GM23338 (cell line): ENCODE measurements around the gene RABGAP1L. TPM values are rescaled to one million over a fixed set of nuclear protein-coding genes. Genes with fewer than 3 reads are reported as not detected.

Experiments
- ATAC-seq: fragments of 200-7000 bp; cut with Tn5 transposase; 3 replicates; pipeline ENCODE4 v1.9.1; 2020
- DNase-seq: peaks from one replicate; pipeline ENCODE4 v3.0.0-alpha.2; 2015; ENCODE audit warnings: low spot score
- H2AFZ ChIP-seq: fragments of 200-600 bp; sonication (generic); 2 replicates; pipeline ENCODE4 v1.8.0; 2016; ENCODE audit warnings: antibody characterized with exemption, mild to moderate bottlenecking, moderate library complexity
- H3F3A ChIP-seq: fragments of 200-600 bp; sonication (generic); replicated peaks from 2 replicates; pipeline ENCODE4 v1.8.0; 2017; ENCODE audit warnings: antibody characterized with exemption, mixed run types, low read depth
- H3K27ac ChIP-seq: fragments of 200-600 bp; sonication (generic); 2 replicates; pipeline ENCODE4 v1.6.1; 2016; ENCODE audit warnings: low read depth
- H3K27me3 ChIP-seq: fragments of 200-600 bp; sonication (generic); 2 replicates; pipeline ENCODE4 v1.8.0; 2016; ENCODE audit warnings: mild to moderate bottlenecking, mixed run types, moderate library complexity; ENCODE audit not compliant: insufficient read depth
- H3K36me3 ChIP-seq: fragments of 200-600 bp; sonication (generic); 2 replicates; pipeline ENCODE4 v1.8.0; 2016; ENCODE audit warnings: mild to moderate bottlenecking; ENCODE audit not compliant: insufficient read depth
- H3K4me1 ChIP-seq: fragments of 200-600 bp; sonication (generic); 2 replicates; pipeline ENCODE4 v1.8.0; 2016; ENCODE audit warnings: mild to moderate bottlenecking, moderate library complexity; ENCODE audit not compliant: insufficient read depth
- H3K4me2 ChIP-seq: fragments of 200-600 bp; sonication (generic); 2 replicates; pipeline ENCODE4 v1.7.1; 2017; ENCODE audit warnings: mixed run types
- H3K4me3 ChIP-seq: fragments of 200-600 bp; sonication (generic); 2 replicates; pipeline ENCODE4 v1.6.1; 2016; ENCODE audit warnings: mixed run types
- H3K79me2 ChIP-seq: fragments of 200-600 bp; sonication (generic); replicated peaks from 2 replicates; pipeline ENCODE4 v1.8.0; 2017; ENCODE audit warnings: mild to moderate bottlenecking; ENCODE audit not compliant: insufficient read depth
- H3K9me2 ChIP-seq: fragments of 200-600 bp; sonication (generic); 2 replicates; pipeline ENCODE4 v1.8.0; 2017; ENCODE audit not compliant: insufficient read depth
- H4K20me1 ChIP-seq: fragments of 200-600 bp; sonication (generic); replicated peaks from 2 replicates; pipeline ENCODE4 v1.8.0; 2017; ENCODE audit warnings: mild to moderate bottlenecking; ENCODE audit not compliant: insufficient read depth
- H3K27ac Mint-ChIP-seq: 2 replicates; pipeline ENCODE4 v1.8.0; 2020; ENCODE audit warnings: inconsistent platforms, mild to moderate bottlenecking, moderate library complexity, mixed read lengths
- H3K27me3 Mint-ChIP-seq: 3 replicates; pipeline ENCODE4 v1.8.0; 2022; ENCODE audit warnings: low read depth, mild to moderate bottlenecking, moderate library complexity, mixed read lengths, inconsistent platforms; ENCODE audit not compliant: insufficient read depth, poor library complexity
- H3K36me3 Mint-ChIP-seq: 3 replicates; pipeline ENCODE4 v1.8.0; 2021; ENCODE audit warnings: low read depth, mild to moderate bottlenecking, inconsistent platforms, moderate library complexity, mixed read lengths
- H3K4me1 Mint-ChIP-seq: 3 replicates; pipeline ENCODE4 v1.8.0; 2020; ENCODE audit warnings: mild to moderate bottlenecking, inconsistent platforms, mixed read lengths
- H3K4me3 Mint-ChIP-seq: 3 replicates; pipeline ENCODE4 v1.8.0; 2021; ENCODE audit warnings: moderate library complexity, mild to moderate bottlenecking, inconsistent platforms, mixed read lengths
- H3K9me3 Mint-ChIP-seq: 3 replicates; pipeline ENCODE4 v1.8.0; 2020; ENCODE audit warnings: moderate library complexity, mild to moderate bottlenecking, inconsistent platforms, mixed read lengths
- CREB1 ChIP-seq: fragments of 250-450 bp; sonication (Bioruptor Pico); IDR thresholded peaks from 2 replicates; pipeline ENCODE4 v1.5.0; 2020; ENCODE audit warnings: low read depth, mild to moderate bottlenecking, moderate library complexity
- EZH2 ChIP-seq: fragments of 200-600 bp; sonication (generic); IDR thresholded peaks from one replicate; pipeline ENCODE4 v1.8.0; 2017; ENCODE audit warnings: antibody characterized with exemption, mild to moderate bottlenecking, low read depth; ENCODE audit not compliant: unreplicated experiment
- EZH2phosphoT487 ChIP-seq: fragments of 200-600 bp; sonication (generic); IDR thresholded peaks from one replicate; pipeline ENCODE4 v1.8.1; 2018; ENCODE audit warnings: antibody characterized with exemption; ENCODE audit not compliant: unreplicated experiment
- JUNB ChIP-seq: IDR thresholded peaks from one replicate; pipeline ENCODE4 v1.6.1; 2016; ENCODE audit warnings: antibody characterized with exemption; ENCODE audit not compliant: unreplicated experiment
- NANOG ChIP-seq: IDR thresholded peaks from 2 replicates; pipeline ENCODE4 v1.6.1; 2016; ENCODE audit warnings: antibody characterized with exemption, borderline replicate concordance
- POLR2AphosphoS5 ChIP-seq: IDR thresholded peaks from 2 replicates; pipeline ENCODE4 v1.6.1; 2016; ENCODE audit warnings: antibody characterized with exemption, low read depth
- STAT1 ChIP-seq: IDR thresholded peaks from one replicate; pipeline ENCODE4 v1.6.1; 2016; ENCODE audit warnings: antibody characterized with exemption; ENCODE audit not compliant: unreplicated experiment
- ZNF114 ChIP-seq: fragments of 250-450 bp; sonication (Bioruptor Pico); IDR thresholded peaks from 2 replicates; pipeline ENCODE4 v1.5.0; 2020; ENCODE audit warnings: mild to moderate bottlenecking, moderate library complexity
- ZNF331 ChIP-seq: fragments of 250-450 bp; sonication (Bioruptor Pico); IDR thresholded peaks from 2 replicates; pipeline ENCODE4 v1.5.0; 2020; ENCODE audit warnings: low read depth, mild to moderate bottlenecking, moderate library complexity
- ZNF462 ChIP-seq: fragments of 250-450 bp; sonication (Bioruptor Pico); IDR thresholded peaks from 2 replicates; pipeline ENCODE4 v1.5.0; 2020; ENCODE audit warnings: mild to moderate bottlenecking, moderate library complexity
- polyA plus RNA-seq: library from polyadenylated mRNA; unstranded; fragments of >200 nt; fragmentation: Nextera tagmentation; extraction: Ambion mirVana; gene quantifications from 2 replicates; pipeline ENCODE4 v1.2.1, GENCODE V29; 2016
- total RNA-seq: library from RNA; depleted of rRNA; stranded (reverse); fragments of >200 nt; shearing (Covaris generic); gene quantifications from 2 replicates; pipeline ENCODE4 v1.2.3, GENCODE V29; 2014
- TF ChIP-seq, protein P1 (sequence below), 2 experiments: fragments of 200-600 bp in 1 of 2; sonication (generic) in 1 of 2; conservative IDR thresholded peaks; 2 replicates each; pipeline versions ENCODE4 v1.5.1 to v1.6.1; 2016 to 2017; ENCODE audit warnings: antibody characterized with exemption in 2 of 2, low read depth in 2 of 2, mild to moderate bottlenecking in 2 of 2, moderate library complexity in 1 of 2
- TF ChIP-seq, protein P2 (sequence below): IDR thresholded peaks from 2 replicates; pipeline ENCODE4 v1.6.1; 2016; ENCODE audit warnings: antibody characterized with exemption
- TF ChIP-seq, protein P3 (sequence below): IDR thresholded peaks from one replicate; pipeline ENCODE4 v1.6.1; 2018; ENCODE audit warnings: antibody characterized with exemption; ENCODE audit not compliant: unreplicated experiment

Gene RABGAP1L
- total and polyA plus RNA-seq, 2 experiments from 2014 or later = 83.2 to 136 TPM

GRCh38 chr1:174296309-174296708 lies 137.0 kb downstream of the RABGAP1L start:
- H3K27ac ChIP-seq = no peak overlapping the region
- no peak for DNase-seq
- no peaks in the 10 kb centered on the region for H3K27me3 ChIP-seq
- Mint-ChIP-seq H3K27ac (no peak overlapping the region), H3K4me3 (no peak overlapping the region), H3K27me3 (no peaks in the 10 kb centered on the region), H3K4me1 (no peaks in the 10 kb centered on the region), H3K9me3 (peaks cover 16% of the 10 kb centered on the region), H3K36me3 (peaks cover under 1% of the 10 kb centered on the region; the same call in 1 of the 3 replicates)
- H3K9me2 ChIP-seq = no peaks in the 10 kb centered on the region
- H2AFZ ChIP-seq = no peak overlapping the region
- no peaks in the 10 kb centered on the region for H4K20me1 ChIP-seq
- TF ChIP-seq, protein P1, sequence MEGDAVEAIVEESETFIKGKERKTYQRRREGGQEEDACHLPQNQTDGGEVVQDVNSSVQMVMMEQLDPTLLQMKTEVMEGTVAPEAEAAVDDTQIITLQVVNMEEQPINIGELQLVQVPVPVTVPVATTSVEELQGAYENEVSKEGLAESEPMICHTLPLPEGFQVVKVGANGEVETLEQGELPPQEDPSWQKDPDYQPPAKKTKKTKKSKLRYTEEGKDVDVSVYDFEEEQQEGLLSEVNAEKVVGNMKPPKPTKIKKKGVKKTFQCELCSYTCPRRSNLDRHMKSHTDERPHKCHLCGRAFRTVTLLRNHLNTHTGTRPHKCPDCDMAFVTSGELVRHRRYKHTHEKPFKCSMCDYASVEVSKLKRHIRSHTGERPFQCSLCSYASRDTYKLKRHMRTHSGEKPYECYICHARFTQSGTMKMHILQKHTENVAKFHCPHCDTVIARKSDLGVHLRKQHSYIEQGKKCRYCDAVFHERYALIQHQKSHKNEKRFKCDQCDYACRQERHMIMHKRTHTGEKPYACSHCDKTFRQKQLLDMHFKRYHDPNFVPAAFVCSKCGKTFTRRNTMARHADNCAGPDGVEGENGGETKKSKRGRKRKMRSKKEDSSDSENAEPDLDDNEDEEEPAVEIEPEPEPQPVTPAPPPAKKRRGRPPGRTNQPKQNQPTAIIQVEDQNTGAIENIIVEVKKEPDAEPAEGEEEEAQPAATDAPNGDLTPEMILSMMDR (conservative IDR thresholded peaks at IDR 0.05; ENCODE audit: low read depth in 2 of 2) = no peak
- TF ChIP-seq EZH2 (no peak), JUNB (no peak), NANOG (no peak), ZNF462 (no peak), ZNF114 (no peak), ZNF331 (CRISPR knock-in tag) (no peak), POLR2AphosphoS5 (no peak), STAT1 (no peak), CREB1 (CRISPR knock-in tag) (no peak), EZH2phosphoT487 (no peak)
- TF ChIP-seq, protein P2, sequence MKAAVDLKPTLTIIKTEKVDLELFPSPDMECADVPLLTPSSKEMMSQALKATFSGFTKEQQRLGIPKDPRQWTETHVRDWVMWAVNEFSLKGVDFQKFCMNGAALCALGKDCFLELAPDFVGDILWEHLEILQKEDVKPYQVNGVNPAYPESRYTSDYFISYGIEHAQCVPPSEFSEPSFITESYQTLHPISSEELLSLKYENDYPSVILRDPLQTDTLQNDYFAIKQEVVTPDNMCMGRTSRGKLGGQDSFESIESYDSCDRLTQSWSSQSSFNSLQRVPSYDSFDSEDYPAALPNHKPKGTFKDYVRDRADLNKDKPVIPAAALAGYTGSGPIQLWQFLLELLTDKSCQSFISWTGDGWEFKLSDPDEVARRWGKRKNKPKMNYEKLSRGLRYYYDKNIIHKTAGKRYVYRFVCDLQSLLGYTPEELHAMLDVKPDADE = no peak
- TF ChIP-seq, protein P3, sequence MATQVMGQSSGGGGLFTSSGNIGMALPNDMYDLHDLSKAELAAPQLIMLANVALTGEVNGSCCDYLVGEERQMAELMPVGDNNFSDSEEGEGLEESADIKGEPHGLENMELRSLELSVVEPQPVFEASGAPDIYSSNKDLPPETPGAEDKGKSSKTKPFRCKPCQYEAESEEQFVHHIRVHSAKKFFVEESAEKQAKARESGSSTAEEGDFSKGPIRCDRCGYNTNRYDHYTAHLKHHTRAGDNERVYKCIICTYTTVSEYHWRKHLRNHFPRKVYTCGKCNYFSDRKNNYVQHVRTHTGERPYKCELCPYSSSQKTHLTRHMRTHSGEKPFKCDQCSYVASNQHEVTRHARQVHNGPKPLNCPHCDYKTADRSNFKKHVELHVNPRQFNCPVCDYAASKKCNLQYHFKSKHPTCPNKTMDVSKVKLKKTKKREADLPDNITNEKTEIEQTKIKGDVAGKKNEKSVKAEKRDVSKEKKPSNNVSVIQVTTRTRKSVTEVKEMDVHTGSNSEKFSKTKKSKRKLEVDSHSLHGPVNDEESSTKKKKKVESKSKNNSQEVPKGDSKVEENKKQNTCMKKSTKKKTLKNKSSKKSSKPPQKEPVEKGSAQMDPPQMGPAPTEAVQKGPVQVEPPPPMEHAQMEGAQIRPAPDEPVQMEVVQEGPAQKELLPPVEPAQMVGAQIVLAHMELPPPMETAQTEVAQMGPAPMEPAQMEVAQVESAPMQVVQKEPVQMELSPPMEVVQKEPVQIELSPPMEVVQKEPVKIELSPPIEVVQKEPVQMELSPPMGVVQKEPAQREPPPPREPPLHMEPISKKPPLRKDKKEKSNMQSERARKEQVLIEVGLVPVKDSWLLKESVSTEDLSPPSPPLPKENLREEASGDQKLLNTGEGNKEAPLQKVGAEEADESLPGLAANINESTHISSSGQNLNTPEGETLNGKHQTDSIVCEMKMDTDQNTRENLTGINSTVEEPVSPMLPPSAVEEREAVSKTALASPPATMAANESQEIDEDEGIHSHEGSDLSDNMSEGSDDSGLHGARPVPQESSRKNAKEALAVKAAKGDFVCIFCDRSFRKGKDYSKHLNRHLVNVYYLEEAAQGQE = no peak
- ATAC-seq = no peak
- no peak overlapping the region for H3K4me2 ChIP-seq
- H3K79me2 ChIP-seq = no peaks in the 10 kb centered on the region
- no peaks in the 10 kb centered on the region; the same call in 1 of the 2 replicates for H3K36me3 ChIP-seq
- no peaks in the 10 kb centered on the region for H3F3A ChIP-seq
- H3K4me3 ChIP-seq = no peak overlapping the region
- no peaks in the 10 kb centered on the region; the same call in 1 of the 2 replicates for H3K4me1 ChIP-seq
